Measurements from ENCODE around the gene SLCO2A1. TPM values are rescaled to one million over a fixed set of nuclear protein-coding genes. Genes with fewer than 3 reads are reported as not detected.

SLCO2A1 gene
- total and polyA plus RNA-seq, 2 donors (not counting 1 experiment from before 2014, with no cell fraction given) = not detected

DNA sequence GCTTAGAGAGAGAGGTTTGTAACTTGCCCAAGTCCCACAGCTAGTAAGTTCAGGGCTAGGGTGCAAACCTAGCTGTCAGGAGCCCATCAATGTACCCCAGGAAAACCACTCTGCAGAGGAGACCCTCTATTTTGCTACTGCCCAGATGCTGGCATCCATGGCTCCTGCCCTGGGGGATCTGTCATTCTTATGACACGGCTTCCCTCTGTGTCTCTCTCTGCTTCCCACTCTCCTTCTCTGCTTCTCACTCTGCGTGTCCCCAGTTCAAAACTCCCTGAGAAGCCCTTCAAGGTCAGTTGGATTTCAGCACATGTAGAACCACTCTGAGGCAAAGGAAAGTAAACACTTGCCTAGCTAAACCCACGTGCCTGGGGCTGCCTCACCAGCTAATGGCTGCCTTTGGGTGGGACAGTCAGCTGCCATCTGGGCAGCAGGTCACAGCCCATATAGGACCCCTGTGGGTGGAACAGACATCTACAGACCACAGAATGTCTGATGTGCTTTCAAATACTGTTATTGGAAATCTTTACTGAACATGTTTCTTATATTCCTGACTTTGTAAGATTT is 29.4 kb upstream of the SLCO2A1 start:
- no peak overlapping the region for H3K27ac ChIP-seq (ENCODE audit: low read length in 2 of 2)
- no peak for TF ChIP-seq EZH2 (IDR thresholded peaks at IDR 0.05; ENCODE audit: borderline replicate concordance, insufficient read depth, low read depth, low read length, poor library complexity, severe bottlenecking)
- no peak for TF ChIP-seq CTCF (IDR thresholded peaks at IDR 0.05)
- Mint-ChIP-seq H3K4me3 (no peak overlapping the region), H3K9me3 (ENCODE audit: insufficient read depth) (no peaks in the 10 kb centered on the region), H3K4me1 (no peaks in the 10 kb centered on the region), H3K27me3 (peaks cover 9% of the 10 kb centered on the region), H3K27ac (no peak overlapping the region)
- no peaks in the 10 kb centered on the region for H3K4me1 ChIP-seq (ENCODE audit: control insufficient read depth in 2 of 2, insufficient read depth in 2 of 2, low read length in 2 of 2)
- peaks cover 0 to 3% (median under 1%) of the 10 kb centered on the region in 4 experiments for H3K27me3 ChIP-seq (replicated peaks in 1 of 4; ENCODE audit: control extremely low read depth in 1 of 4, control insufficient read depth in 3 of 4, insufficient read depth in 4 of 4, low read length in 3 of 4)
- DNase-seq (no peak), ATAC-seq (ENCODE audit: low read depth) (no peak)
- ChIA-PET CTCF (no interaction called here), POLR2A (no interaction called here)
- H2AFZ ChIP-seq (ENCODE audit: insufficient read depth, low read depth, low read length, poor library complexity, severe bottlenecking) = no peak overlapping the region
- no peak overlapping the region for H3K9ac ChIP-seq (ENCODE audit: low read length)
- WGBS (ENCODE audit: insufficient coverage) = 85% methylated on average over 3 of the region's 3 CpGs
- no peaks in the 10 kb centered on the region for H3K9me3 ChIP-seq (ENCODE audit: control extremely low read depth in 1 of 3, control insufficient read depth in 2 of 3, insufficient read depth in 1 of 3, low read length in 2 of 3)
- intact Hi-C loops (cut with micrococcal nuclease) = no loop called here
- H3K36me3 ChIP-seq (replicated peaks in 1 of 2; ENCODE audit: control extremely low read depth in 1 of 2, control insufficient read depth in 1 of 2, extremely low read depth in 1 of 2, insufficient read depth in 2 of 2, low read length in 1 of 2) = no peaks in the 10 kb centered on the region
- H3K79me2 ChIP-seq (ENCODE audit: control insufficient read depth, insufficient read depth, low read length) = no peaks in the 10 kb centered on the region
- H4K20me1 ChIP-seq (ENCODE audit: control insufficient read depth, insufficient read depth, low read length, poor library complexity, severe bottlenecking) = no peaks in the 10 kb centered on the region
- no peak overlapping the region for H3K4me3 ChIP-seq (ENCODE audit: control extremely low read depth in 1 of 5, extremely low read depth in 1 of 5, insufficient read depth in 1 of 5, low read depth in 2 of 5, low read length in 4 of 5)
- H3K4me2 ChIP-seq (replicated peaks; ENCODE audit: low read depth, low read length, poor library complexity, severe bottlenecking) = no peak overlapping the region

DNA sequence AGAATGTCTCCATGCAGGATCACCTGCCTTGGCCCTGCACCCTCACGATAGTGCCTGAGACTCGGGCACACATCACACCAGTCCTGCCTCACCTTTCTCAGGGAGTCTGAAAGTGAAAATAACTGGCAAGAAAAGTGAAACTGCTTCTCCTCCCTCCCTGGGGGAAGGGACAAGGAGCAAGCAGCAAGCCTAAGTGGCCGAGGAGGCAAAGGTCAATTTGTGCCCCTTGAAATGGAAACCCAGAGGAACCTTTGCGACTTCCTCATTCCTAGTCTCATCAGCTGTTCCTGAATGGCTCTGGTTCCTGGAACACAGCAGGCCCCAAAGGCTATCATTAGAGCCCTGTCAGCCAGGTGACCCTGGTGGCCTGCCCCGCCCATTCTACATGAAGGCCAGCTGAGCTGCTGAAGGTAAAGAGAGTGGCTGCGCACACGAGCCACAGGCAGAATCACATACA is 28.0 kb upstream of the SLCO2A1 start:
- intact Hi-C loops (cut with micrococcal nuclease) = no loop called here
- no peaks in the 10 kb centered on the region for H3K79me2 ChIP-seq (ENCODE audit: control insufficient read depth, insufficient read depth, low read length)
- H3K9ac ChIP-seq (ENCODE audit: low read length) = no peak overlapping the region
- no peaks in the 10 kb centered on the region for H3K36me3 ChIP-seq (replicated peaks in 1 of 2; ENCODE audit: control extremely low read depth in 1 of 2, control insufficient read depth in 1 of 2, extremely low read depth in 1 of 2, insufficient read depth in 2 of 2, low read length in 1 of 2)
- no peaks in the 10 kb centered on the region for H3K9me3 ChIP-seq (ENCODE audit: control extremely low read depth in 1 of 3, control insufficient read depth in 2 of 3, insufficient read depth in 1 of 3, low read length in 2 of 3)
- no peak overlapping the region for H3K4me3 Mint-ChIP-seq
- H3K4me1 Mint-ChIP-seq = no peaks in the 10 kb centered on the region
- H3K4me2 ChIP-seq (replicated peaks; ENCODE audit: low read depth, low read length, poor library complexity, severe bottlenecking) = no peak overlapping the region
- H3K27me3 Mint-ChIP-seq = peaks cover 9% of the 10 kb centered on the region
- ChIA-PET POLR2A (no interaction called here), CTCF (no interaction called here)
- H3K4me3 ChIP-seq (ENCODE audit: control extremely low read depth in 1 of 5, extremely low read depth in 1 of 5, insufficient read depth in 1 of 5, low read depth in 2 of 5, low read length in 4 of 5) = no peak overlapping the region
- no peaks in the 10 kb centered on the region for H4K20me1 ChIP-seq (ENCODE audit: control insufficient read depth, insufficient read depth, low read length, poor library complexity, severe bottlenecking)
- no peak overlapping the region for H2AFZ ChIP-seq (ENCODE audit: insufficient read depth, low read depth, low read length, poor library complexity, severe bottlenecking)
- H3K27ac Mint-ChIP-seq = no peak overlapping the region
- H3K4me1 ChIP-seq (ENCODE audit: control insufficient read depth in 2 of 2, insufficient read depth in 2 of 2, low read length in 2 of 2) = no peaks in the 10 kb centered on the region
- H3K27me3 ChIP-seq (replicated peaks in 1 of 4; ENCODE audit: control extremely low read depth in 1 of 4, control insufficient read depth in 3 of 4, insufficient read depth in 4 of 4, low read length in 3 of 4) = peaks cover 0 to 3% (median 1%) of the 10 kb centered on the region in 4 experiments
- DNase-seq (no peak), ATAC-seq (ENCODE audit: low read depth) (no peak)
- H3K27ac ChIP-seq (ENCODE audit: low read length in 2 of 2) = no peak overlapping the region
- TF ChIP-seq EZH2 (IDR thresholded peaks at IDR 0.05; ENCODE audit: borderline replicate concordance, insufficient read depth, low read depth, low read length, poor library complexity, severe bottlenecking) (no peak), CTCF (IDR thresholded peaks at IDR 0.05) (no peak)
- WGBS (ENCODE audit: insufficient coverage) = 86% methylated on average over 3 of the region's 7 CpGs
- no peaks in the 10 kb centered on the region for H3K9me3 Mint-ChIP-seq (ENCODE audit: insufficient read depth)
